Activated CD4-positive, alpha-beta T cell treated with anti-CD3 and anti-CD28 coated beads for 48 hours (primary cell): ENCODE measurements around the gene ACTR1A.
A peak's percentile ranks its signal among the peaks of the same experiment; 100 is the strongest.

Source experiments
- DNase-seq: peaks from one replicate; pipeline ENCODE4 v3.0.0-alpha.2; 2020

Gene ACTR1A

GRCh38 chr10:102452672-102453340, 49.7 kb downstream of the ACTR1A start:
- DNase-seq: peak; percentile 84

- no peak for DNase-seq
Measured at GRCh38 chr10:102451105-102451969, 51.2 kb downstream of the ACTR1A start, which contains the start of gene C10orf95. Gene C10orf95 (minus strand): TSS chr10:102451543. CDS start chr10:102451093, 450 bp downstream.

- peak; percentile 89 for DNase-seq
Measured at GRCh38 chr10:102450374-102451104, 52.0 kb downstream of the ACTR1A start.

DNA sequence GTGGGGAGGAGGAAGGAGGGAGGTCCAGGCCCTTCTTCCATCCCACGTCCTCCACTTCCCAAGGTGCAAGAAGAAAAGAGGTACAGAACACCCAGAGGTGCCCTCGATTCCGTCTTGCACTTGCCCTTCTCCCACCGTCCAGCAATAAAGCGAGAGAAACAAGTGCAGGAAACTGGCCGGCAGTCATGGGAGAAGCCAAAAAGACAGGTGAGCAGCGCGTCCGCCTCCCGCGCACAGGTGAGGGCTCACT, 52.5 kb downstream of the ACTR1A start:
- DNase-seq: no peak

DNA sequence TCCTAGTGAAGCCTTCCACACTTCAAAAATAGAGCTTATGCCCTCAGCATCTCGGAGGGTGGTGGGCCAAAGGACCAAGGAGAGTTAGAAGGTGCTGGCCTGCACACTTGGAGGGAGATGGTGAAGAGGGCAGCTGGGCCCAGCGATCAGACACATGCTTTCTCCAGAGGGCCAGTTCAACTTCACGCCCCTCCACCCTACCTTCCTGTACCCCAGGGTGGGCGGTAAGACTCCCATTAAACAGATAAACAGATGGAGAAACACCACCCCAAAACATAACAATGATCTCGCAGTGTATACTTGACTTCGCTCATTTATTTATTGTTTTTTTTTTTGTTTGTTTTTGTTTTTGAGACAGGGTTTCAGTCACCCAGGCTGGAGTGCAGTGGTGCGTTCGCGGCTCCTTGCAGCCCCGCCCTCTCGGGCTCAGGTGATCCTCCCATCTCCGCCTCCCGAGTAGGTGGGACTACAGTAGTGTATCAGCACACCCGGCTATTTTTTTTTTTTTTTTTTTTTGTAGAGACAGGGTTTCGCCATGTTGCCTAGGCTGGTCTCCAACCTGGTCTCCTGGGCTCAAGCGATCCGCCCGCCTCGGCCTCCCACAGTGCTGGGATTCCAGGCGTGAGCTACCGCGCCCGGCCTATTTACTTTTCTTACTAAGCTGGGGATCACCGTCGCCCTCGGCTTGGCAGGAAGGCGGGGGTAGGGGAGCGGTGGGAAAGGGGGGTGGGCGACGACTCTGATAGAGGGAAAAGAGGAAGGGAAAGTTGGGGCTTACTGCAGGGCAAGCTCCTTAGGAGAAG, 53.0 kb downstream of the ACTR1A start:
- DNase-seq: peak; percentile 92

DNA sequence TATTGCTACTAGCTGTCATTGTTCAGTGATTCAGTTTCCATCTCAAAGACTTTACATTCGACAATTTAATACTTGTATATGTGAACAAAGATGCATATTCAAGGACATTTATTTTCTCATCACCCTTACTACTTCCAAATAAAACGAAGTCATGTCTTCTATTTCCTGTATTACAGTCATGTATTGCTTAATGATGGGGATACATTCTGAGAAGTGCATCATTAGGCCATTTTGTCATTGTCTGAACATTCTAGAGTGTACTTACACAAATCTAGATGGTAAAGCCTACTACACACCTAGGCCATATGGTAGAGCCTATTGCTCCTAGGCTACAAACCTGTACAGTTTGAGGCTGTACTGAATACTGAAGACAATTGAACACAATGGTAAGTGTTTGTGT, 57.7 kb downstream of the ACTR1A start:
- no peak for DNase-seq

DNA sequence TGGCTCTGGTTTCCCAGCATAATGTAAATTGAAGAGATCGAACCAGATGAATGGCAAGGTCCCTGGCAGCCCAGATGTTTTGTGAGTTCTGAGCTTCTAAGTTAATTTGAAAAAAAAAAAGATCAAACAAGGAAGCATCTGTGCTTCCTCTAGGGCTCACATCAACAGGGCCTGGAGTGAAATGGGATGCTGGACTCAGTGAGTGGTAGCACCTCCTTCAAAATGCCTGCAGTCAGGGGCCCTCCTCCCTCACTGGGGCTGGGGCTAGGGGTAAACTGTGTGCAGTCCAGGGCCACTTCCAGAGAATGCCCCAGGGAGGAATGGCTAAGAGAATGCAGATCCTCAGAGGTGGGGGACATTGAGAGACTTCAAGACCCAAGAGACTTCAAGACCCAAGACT, 64.1 kb downstream of the ACTR1A start:
- DNase-seq: no peak

DNA sequence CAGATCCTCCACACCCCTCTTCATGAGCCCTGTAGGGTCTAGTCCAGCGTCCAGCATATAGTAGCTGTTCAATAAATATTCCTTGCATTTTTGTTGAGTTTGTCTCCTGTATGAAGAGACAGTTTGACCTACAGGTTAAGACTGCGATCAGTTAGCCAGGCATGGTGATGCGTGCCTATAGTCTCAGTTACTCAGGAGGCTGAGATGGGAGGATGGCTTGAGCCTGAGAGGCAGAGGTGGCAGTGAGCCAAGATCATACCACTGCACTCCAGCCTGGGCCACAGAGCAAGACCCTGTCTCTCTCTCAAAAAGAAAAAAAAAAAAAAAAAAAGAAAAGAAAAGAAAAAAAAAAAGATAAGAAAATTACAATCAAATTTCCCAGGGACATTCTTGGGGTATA, 65.0 kb downstream of the ACTR1A start:
- no peak for DNase-seq

DNA sequence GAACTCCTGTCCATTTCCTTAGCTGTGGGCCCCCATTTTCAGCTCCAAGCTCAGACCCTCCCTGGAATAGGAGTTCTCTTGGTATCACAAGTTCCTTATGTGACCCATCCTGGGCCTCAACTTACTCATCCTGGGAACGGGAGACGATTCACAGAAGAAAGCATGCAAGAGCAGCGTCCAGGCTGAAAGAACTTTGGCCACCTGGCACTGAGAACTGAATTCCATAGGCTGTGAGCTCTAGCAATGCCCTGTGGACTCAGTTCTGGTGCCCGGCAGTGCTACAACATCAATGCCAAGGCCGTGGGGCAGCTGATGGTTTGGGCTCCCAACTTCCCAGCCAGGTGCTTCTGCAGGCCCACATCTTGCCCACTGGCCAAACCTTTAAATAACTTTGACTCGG, 66.2 kb downstream of the ACTR1A start:
- DNase-seq: no peak

GRCh38 chr10:102435529-102436233, 66.8 kb downstream of the ACTR1A start:
- peak; percentile 62 for DNase-seq

DNA sequence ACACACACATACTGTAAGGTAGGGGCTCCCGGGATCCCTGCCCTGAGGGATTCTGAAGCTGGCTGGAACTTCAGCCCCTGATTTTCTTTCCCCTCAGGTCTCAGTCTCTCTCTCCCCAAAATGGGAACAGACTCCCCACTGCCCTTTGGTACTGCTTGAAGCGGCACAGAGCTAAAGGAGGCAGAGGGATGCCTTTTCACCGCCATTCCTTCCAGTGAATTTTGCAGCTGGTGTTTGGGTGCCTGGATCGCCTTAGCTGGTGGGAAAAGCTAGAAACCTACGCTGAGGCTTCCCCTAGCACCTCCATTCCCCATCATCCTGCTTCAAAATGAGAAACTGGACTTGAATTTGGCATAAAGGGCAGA, 67.4 kb downstream of the ACTR1A start:
- no peak for DNase-seq

DNA sequence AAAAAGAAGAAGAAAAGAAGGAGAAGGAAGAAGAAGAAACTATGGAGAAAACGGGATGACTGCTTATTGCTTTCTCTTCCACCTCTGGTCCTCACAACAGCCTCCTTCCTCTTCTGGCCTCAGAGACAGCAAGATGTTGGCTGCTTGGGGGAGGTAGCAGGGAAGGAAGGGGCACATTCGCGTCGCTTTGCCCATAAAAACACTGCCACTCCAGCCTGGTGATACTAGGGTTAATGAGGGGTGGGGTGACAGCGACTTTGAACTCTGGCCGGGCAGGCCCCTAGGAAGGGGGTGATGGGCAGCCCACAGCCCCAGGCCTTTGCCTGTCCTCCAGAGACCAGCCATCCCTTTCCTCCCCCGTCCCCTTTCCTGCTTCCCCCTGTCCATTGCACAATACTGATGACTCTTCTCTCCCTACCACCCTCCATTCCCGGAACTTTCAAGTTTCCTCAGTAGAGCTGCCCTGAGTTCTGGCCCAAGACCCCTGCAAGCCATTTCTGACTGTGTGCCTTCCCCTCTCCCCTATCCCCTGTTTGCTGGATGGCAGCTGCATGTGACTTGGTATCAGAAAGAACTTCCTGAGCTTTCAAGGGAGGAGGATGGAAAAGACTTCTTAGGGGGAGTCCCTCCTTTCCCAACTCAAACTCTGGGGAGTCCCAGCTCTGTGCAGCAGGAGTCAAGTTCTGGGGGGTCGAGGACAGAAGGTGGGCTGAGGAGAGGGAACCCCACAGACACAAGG, 67.9 kb downstream of the ACTR1A start:
- DNase-seq: no peak

DNA sequence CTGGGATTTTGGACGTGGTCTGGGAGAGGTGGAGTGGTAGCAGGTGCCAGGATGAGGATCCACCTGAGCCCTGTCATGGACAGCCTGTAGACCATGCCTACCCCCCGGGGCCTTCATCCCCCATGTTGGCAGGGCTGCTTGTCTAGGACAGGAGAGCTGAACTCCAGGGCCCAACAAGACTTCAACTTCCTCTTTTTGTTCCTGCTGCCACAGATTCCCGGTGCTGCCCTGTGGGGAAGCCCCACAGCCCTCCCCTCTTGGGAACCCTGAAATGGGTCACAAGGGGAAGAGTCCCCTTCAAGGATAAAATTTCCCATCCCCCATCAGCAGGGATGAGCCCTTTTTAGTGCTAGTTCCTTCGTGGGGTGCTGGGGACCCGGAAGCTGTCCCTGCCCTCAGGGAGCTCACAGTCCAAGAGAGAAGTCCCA, 68.9 kb downstream of the ACTR1A start:
- no peak for DNase-seq

DNA sequence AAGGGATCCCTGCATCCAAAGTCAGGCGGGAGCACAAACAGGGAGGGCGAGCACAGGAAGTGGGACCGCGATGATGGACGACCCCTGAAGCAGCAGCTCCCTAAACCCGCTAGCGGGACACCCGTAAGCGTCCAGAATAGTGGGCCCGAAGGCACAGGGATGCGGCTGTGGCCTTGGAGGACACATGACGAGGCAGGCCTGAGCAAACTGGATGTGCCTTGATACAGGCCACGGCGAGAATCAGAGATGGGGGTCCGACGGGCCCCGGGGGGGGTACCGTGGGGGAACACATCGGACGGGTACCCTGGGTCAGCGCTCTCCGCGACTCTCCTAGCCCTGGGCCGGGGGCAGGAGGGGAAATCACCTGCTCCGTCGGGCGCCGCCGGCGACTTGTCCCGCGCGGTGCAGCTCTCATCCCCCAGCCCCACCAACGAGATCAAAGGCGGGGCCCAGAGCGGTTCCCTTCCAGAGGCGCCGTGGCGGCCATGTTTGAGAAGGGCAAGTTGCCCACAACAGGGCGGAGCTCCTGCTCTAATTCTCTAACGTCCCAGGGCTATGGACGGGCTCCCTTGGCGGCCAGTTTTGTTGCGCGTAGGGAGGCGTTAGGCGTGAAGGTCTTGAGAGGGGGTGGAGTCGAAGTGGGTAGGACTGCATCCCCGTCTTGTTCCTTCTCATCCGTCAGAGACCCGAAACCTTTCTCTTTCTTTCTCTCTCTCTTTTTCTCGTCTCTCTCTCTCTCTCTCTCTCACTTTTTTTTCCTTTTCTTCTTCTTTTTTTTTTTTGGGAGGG, 70.2 kb downstream of the ACTR1A start, which contains the start of gene CUEDC2:
CUEDC2 (minus strand) TSS at position 413 of the 789 bp plus-strand sequence. CDS start 7,386 bp downstream, outside the sequence.
- DNase-seq: peak; percentile 99

DNA sequence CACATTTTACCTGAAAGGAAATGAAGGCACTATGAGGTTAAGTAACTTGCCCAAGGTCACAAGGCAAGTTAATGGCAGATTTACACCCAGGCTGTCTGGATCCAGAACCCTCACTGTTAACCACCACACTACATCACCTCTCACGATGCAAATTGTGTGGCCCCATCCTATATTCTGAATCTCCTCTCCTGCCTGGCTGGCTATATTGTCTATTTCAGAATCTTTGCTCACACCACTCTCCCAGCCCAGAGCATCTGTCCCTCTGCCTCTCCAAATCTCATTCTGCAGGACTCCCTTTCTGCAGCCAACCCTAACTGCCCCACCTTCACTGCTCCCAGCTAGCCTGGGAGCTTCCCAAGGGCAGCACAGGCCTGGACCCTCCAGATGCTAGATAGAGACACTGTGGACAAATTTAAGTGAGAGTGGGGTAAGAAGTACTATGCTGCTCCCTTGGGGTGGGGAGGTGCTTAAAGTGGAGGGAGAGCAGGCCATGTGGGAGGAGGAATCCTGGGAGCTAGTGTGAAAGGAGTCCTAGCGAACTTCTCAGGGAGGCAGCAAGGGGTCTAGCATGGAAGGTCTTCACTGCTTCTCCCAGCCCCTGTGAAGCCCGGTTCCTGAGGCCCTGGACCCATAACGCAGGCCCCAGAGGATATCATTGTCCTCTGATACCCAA, 70.9 kb downstream of the ACTR1A start:
- DNase-seq: no peak

- DNase-seq: no peak
Measured at GRCh38 chr10:102429468-102429867, 73.0 kb downstream of the ACTR1A start.
